ENCODE data around the gene AQR.
"Not testable (repeated sequence)": the region's sequence is repeated elsewhere in the genome, so short reads cannot be mapped to it uniquely, and the experiment has no call there.

The AQR gene

DNA sequence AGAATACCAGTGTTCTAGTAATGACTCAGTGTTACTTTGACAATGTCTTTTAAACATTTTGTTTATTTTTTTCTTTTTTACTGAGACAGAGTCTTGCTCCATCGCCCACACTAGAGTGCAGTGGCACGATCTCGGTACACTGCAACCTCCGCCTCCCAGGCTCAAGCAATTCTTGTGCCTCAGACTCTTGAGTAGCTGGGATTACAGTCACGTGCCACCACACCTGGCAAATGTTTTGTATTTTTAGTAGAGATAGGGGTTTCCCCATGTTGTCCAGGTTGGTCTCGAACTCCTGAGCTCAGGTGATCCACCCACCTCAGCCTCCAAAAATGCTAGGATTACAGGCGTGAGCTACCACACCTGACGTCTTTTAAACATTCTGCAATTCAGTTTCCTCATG lies 15.7 kb downstream of the AQR start:
- no peak for DNase-seq (ENCODE audit: low read depth in 2 of 2)

- DNase-seq (ENCODE audit: low read depth in 2 of 2): no peak
These were observed 17.1 kb downstream of the AQR start for GRCh38 chr15:34952481-34952880.

DNA sequence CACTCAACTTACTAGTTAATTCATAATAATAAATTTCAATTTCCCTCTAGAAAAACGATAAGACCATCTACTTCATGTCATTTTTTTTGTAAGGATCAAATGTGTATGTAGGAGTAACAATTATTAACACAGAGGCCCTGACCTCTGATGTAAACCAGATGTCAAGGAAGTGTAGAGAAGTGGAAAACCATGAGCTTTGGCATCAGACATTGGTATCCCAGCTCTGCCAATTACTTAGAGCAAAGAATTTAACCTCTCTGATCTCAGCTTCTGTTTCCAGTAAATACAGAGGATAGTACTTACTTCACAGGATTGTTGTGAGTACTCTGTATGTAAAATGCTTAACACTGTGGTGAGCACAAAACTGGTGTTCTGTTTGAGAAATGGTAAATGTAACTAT lies 17.5 kb downstream of the AQR start:
- no peak for DNase-seq (ENCODE audit: low read depth in 2 of 2)

DNA sequence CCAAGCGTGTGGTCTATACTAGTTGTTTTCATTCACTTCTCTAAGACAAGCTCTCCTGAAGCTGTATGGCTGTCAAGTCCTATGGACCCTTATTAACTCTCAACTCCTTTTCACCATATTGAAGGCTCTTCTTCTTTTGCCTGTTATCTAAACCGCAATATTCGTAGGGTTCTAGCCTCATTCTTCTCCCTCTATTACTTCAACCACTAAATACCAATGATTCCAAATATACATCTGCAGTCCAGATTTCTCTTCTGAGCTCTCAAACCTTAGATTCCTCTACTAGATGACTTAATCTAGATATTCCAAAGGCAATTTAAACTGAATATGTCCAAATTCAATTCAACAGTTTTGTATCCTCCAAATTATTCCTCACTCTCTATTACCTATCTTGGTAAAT lies 24.6 kb downstream of the AQR start:
- no peak for DNase-seq (ENCODE audit: low read depth in 2 of 2)

DNA sequence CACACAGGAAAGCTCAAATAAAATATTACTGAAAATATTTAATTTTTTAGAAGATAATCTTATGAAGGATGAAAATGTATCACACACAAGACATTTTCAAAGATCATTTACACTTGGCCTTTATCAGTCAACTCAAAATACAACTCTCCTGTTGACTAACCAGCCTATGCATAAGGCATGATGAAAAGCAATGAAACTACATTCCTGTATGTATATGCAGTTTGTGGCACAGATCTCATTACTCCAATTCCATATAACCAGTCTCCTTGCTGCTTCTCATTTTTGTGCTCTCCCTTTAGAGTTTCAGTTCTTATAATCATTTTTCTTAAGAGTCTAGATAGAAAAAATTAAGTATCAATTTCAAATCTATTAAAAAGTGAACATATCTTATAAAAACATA lies 25.8 kb downstream of the AQR start:
- no peak for DNase-seq (ENCODE audit: low read depth in 2 of 2)

DNA sequence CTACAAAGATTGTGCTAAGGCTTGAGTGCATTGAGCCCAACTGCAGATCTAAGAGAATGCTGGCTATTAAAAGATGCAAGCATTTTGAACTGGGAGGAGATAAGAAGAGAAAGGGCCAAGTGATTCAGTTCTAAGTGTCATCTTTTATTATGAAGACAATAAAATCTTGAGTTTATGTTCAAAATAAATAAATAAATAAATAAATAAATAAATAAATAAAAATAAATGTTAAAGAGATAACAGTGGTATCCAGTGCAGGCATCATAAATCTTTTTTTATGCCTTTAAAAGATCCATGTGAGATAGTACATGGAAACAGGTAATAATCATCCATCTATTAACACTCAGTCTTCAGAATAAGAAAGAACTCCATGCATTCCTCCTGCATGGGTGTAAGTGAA lies 26.3 kb downstream of the AQR start:
- not testable (repeated sequence) for DNase-seq (ENCODE audit: low read depth in 2 of 2)

DNA sequence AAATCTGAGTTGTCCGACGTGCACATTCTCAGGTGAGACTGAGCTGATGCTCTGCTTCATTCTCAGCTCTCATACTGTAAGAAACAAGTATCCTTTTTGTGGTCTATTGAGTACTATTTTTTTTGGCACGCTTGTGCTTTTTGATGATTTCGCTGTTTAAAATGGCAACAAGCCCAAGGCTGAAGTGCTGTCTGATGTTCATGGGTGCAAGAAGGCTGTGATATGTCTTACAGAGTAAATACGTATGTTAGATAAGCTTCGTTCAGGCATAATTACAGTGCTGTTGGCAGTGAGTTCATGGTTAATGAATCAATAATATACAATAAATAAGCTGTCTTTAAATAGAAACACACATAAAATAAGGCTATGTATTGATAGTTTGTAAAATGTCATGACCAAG lies 27.2 kb downstream of the AQR start:
- no peak for DNase-seq (ENCODE audit: low read depth in 2 of 2)

- no peak for DNase-seq (ENCODE audit: low read depth in 2 of 2)
These were observed 27.7 kb downstream of the AQR start for GRCh38 chr15:34941831-34942230.

GRCh38 chr15:34941185-34941698 lies 28.3 kb downstream of the AQR start:
- no peak for DNase-seq (ENCODE audit: low read depth in 2 of 2)

DNA sequence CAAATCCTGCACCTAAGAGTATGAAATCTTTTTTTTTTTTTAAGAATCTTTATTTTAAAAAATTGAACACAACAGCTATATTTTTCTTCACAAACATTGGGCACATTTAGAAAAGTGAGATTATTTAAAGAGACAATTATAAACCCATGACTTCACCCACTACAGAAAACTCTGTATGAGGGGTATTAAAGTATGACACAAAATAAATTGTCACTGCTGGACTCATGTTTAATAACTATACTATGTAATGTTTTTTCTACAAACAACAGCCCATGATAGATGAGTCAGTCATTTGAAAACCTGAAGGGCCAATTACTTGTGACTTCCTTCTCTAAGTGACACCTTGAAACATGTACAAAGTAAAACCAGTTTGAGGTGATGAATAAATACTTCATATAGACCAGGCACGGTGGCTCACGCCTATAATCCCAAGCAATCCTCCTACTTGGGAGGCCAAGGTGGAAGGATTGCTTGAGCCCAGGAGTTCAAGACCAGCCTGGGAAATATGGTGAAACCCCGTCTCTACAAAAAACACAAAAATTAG lies 36.0 kb downstream of the AQR start:
- DNase-seq (ENCODE audit: low read depth in 2 of 2): no peak

DNA sequence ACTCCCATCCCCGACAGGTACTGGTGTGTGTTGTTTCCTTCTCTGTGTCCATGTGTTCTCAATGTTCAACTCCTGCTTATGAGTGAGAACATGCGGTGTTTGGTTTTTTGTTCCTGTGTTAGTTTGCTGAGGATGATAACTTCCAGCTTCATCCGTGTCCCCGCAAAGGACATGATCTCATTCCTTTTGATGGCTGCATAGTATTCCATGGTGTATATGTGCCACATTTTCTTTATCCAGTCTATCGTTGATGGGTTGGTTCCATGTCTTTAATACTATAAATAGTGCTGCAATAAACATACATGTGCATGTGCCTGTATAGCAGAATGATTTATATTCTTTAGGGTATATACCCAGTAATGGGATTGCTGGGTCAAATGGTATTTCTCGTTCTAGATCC lies 41.2 kb downstream of the AQR start:
- DNase-seq (ENCODE audit: low read depth in 2 of 2): not testable (repeated sequence)

DNA sequence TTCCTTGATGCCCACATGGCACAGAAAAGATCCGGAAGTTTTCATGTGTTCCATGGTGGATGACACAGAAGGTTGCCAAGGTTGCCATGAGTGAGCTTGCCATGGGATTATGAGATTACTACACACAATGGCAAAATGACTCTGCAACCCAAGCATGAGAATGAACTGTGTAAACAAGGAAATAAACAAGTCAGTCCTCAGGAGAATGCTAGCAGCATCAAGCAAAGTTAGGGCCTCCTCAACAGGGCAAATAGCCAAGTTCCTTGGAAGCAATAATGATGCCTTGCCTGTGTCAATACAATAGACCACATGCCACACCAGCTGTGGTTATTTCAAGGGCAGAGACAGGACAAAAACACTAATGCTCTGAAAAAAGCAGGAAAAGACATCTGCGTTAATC lies 41.8 kb downstream of the AQR start:
- DNase-seq (ENCODE audit: low read depth in 2 of 2): no peak

- no peak for DNase-seq (ENCODE audit: low read depth in 2 of 2)
These were observed 55.2 kb downstream of the AQR start for GRCh38 chr15:34914317-34914716.

DNA sequence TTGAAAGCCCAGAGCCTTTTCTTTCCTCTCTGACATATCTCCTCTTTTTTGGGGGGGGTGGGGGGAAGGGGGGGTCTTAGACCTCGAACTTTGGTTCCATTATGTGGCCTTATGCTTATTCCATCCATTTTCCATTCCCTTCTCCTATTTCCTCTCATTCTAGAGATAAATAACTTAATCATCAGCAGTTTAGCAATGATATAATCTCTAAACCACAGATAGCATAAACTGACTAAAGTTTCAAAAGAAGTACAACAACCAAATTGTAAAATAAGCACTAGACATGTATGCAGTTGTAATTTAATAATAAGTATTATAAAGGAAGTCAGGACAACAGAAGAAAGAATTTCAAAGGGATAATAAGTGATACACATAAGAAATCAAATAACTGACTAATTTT lies 64.5 kb downstream of the AQR start:
- DNase-seq (ENCODE audit: low read depth in 2 of 2): no peak

- DNase-seq (ENCODE audit: low read depth in 2 of 2): no peak
These were observed 65.0 kb downstream of the AQR start for GRCh38 chr15:34904527-34904926.

GRCh38 chr15:34900748-34901147 lies 68.8 kb downstream of the AQR start:
- no peak for DNase-seq (ENCODE audit: low read depth in 2 of 2)

DNA sequence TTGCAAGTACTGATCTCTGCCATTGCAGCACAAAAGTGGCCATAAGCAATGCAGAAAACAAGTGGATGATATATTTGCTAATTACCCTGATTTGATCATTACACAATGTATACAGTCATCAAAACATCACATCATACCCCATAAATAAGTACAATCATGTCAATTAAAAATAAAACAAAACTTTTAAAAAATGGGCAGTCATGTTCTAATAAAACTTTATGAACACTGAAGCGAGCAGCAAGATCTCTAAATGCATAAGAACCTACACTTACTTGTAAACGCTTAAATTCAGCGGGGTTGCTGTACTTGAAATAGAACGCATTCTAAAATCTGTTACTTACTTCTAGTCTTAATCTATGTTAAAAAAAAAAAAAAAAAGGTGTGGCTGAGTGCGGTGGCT lies 73.4 kb downstream of the AQR start:
- DNase-seq (ENCODE audit: low read depth in 2 of 2): no peak

GRCh38 chr15:34893967-34894366 lies 75.6 kb downstream of the AQR start:
- DNase-seq (ENCODE audit: low read depth in 2 of 2): no peak

GRCh38 chr15:34892963-34893591 lies 76.5 kb downstream of the AQR start:
- DNase-seq (ENCODE audit: low read depth in 2 of 2): no peak

GRCh38 chr15:34890424-34890823 lies 79.1 kb downstream of the AQR start:
- DNase-seq (ENCODE audit: low read depth in 2 of 2): no peak

DNA sequence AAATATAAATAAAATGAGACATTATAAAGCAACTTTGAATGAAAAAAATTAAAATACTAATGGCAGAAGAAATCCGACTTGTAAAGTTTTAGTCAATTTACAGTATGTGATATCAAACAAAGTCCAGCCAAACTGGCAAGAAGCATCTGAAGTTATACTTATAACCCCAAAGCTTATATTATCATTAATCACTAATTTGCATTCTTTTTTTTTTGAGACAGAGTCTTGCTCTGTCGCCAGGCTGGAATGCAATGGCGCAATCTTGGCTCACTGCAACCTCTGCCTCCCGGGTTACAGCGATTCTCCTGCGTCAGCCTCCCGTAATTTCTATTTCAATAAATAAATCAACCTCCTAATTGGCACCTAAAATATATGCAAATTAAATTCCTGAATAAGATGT lies 80.1 kb downstream of the AQR start:
- no peak for DNase-seq (ENCODE audit: low read depth in 2 of 2)

- DNase-seq (ENCODE audit: low read depth in 2 of 2): no peak
These were observed 83.4 kb downstream of the AQR start for GRCh38 chr15:34886134-34886533.

DNA sequence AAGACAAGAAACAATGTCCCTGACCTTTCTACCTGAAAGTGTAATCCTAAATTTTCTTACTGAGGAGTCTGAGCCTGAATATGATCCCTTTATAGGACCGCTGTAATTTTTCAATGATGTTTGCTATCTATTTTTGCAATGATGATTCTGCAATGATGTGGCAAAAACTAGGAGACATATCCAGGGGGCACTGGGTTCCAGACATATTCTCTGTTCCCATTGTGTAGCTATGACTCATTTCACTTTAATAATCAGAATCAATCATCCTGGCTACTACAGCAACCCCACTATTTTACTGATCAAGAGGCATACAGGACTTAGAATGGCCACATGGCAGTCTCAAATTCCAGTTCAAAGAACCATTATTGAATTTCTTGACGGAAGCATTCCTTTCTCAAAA lies 85.9 kb downstream of the AQR start:
- DNase-seq (ENCODE audit: low read depth in 2 of 2): no peak

DNA sequence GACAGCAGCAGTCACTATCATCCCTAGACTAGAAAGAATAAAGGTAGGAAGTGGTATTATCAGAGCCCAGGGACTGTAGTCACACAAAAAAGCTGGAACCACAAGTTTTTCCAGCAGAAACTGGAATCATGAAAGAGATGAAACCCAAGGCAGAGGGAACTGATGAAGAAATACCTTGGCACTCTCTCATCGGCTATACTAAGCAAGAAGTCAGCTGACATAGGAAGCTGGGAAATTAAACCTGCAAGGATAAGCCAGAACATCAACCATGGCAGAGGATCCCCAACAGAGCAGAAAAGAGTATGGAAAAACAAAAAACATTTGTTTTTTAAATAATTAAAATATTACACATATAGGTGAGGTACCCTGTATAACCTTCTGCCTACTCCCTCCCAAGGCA lies 86.5 kb downstream of the AQR start:
- DNase-seq (ENCODE audit: low read depth in 2 of 2): no peak

All from stimulated activated CD8-positive, alpha-beta memory T cell treated with anti-CD3 and anti-CD28 coated beads, Interleukin-2, amount 100 ng/mL, for 48 hours (primary cell).